Fibroblast of pulmonary artery (primary cell): Measurements from ENCODE around the gene LCOR.

Experiments used
- DNase-seq: peaks from one replicate; pipeline ENCODE4 v3.0.0-alpha.2; 2010; ENCODE audit warnings: low read depth
- H3K4me3 ChIP-seq: replicated peaks from 2 replicates; pipeline ENCODE4 v1.5.1; 2011; ENCODE audit warnings: low read depth, mild to moderate bottlenecking, control low read depth, low read length, moderate library complexity
- CTCF ChIP-seq: IDR thresholded peaks from 2 replicates; pipeline ENCODE4 v1.5.1; 2011; ENCODE audit warnings: mild to moderate bottlenecking, control low read depth, low read length, inconsistent platforms; ENCODE audit errors: missing control alignments

The LCOR gene

GRCh38 chr10:97000487-97001182 is 168.5 kb downstream of the LCOR start:
- TF ChIP-seq CTCF, result no peak
- DNase-seq, result no peak
- no peak overlapping the region for H3K4me3 ChIP-seq

- H3K4me3 ChIP-seq, result no peak overlapping the region
- DNase-seq, result no peak
- no peak for TF ChIP-seq CTCF
Measured at GRCh38 chr10:97001183-97001991, 169.3 kb downstream of the LCOR start.

- DNase-seq, result no peak
- H3K4me3 ChIP-seq, result no peak overlapping the region
- no peak for TF ChIP-seq CTCF
Measured at GRCh38 chr10:97002670-97003069, 170.6 kb downstream of the LCOR start.

GRCh38 chr10:97003151-97003803 is 171.2 kb downstream of the LCOR start:
- H3K4me3 ChIP-seq, result no peak overlapping the region
- no peak for DNase-seq
- no peak for TF ChIP-seq CTCF

GRCh38 chr10:97003804-97004201 is 171.7 kb downstream of the LCOR start:
- no peak overlapping the region for H3K4me3 ChIP-seq
- TF ChIP-seq CTCF, result no peak

GRCh38 chr10:97004591-97004990 is 172.5 kb downstream of the LCOR start:
- no peak overlapping the region for H3K4me3 ChIP-seq
- DNase-seq, result no peak
- TF ChIP-seq CTCF, result no peak

More at GRCh38 chr10:97003804-97004201, 171.7 kb downstream of the LCOR start:
- DNase-seq, result no peak
